ENCODE results near the gene MACO1. TPM values are rescaled to one million over a fixed set of nuclear protein-coding genes. Genes with fewer than 3 reads are reported as not detected.

MACO1 gene
- total RNA-seq, 1 experiment from 2014 or later = 16.3 TPM

DNA sequence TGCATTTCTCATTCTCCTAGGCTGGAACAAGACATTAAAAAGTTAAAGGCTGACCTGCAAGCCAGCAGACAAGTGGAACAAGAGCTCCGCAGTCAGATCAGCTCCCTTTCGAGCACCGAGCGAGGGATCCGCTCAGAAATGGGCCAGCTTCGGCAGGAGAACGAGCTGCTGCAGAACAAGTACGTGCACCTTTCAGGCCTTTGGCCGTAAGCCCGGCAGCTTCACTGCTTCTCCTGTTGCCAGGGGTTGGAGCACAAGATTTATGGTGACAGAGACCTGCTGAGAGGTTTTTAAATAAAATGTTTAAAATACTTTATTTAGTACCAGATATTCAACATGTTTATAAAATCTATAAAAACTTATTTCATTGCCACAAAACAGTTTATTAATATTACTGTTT, 53.4 kb downstream of the MACO1 start:
- H3K23me2 ChIP-seq (ENCODE audit: insufficient read length, low read depth, low read length, poor library complexity, severe bottlenecking) = no peaks in the 10 kb centered on the region
- no peak overlapping the region for H4K91ac ChIP-seq (ENCODE audit: insufficient read length, low read depth, low read length)
- H3K23ac ChIP-seq (ENCODE audit: insufficient read length, low read depth, low read length) = no peak overlapping the region
- DNase-seq = no peak
- H2AK5ac ChIP-seq (ENCODE audit: insufficient read length, low read length) = no peak overlapping the region
- H3K9ac ChIP-seq (ENCODE audit: extremely low read depth, insufficient read length, low read length) = no peak overlapping the region
- no peak overlapping the region for H2AFZ ChIP-seq (ENCODE audit: low read length)
- no peak overlapping the region for H2BK15ac ChIP-seq (ENCODE audit: low read depth, low read length)
- H3K4me1 ChIP-seq (ENCODE audit: insufficient read depth, low read length) = 0 out of 2 replicates have a peak, but pooled peaks cover 2% of the 10 kb centered on the region
- H3K14ac ChIP-seq (ENCODE audit: insufficient read depth, low read length) = peak overlapping the region; percentile 29; the same call in 1 of the 2 replicates
- H3K27me3 ChIP-seq (ENCODE audit: insufficient read depth, low read length) = no peaks in the 10 kb centered on the region
- H3K79me2 ChIP-seq (ENCODE audit: insufficient read depth, low read length) = no peaks in the 10 kb centered on the region
- Mint-ChIP-seq H3K9me3 (no peaks in the 10 kb centered on the region), H3K27me3 (ENCODE audit: low read depth) (no peaks in the 10 kb centered on the region), H3K36me3 (ENCODE audit: insufficient read depth in 1 of 3, low read depth in 3 of 3) (peaks cover 0 to 14% (median 0%) of the 10 kb centered on the region in 3 experiments; a peak in 2 of 7 replicates), H3K4me3 (no peak overlapping the region), H3K4me1 (peaks cover 18 to 30% of the 10 kb centered on the region in 2 experiments), H3K27ac (peak overlapping the region in 1 of 3 experiments; percentile 55; a peak in 2 of 7 replicates)
- no peaks in the 10 kb centered on the region for H3K9me3 ChIP-seq (ENCODE audit: control insufficient read depth, low read depth, low read length)
- no peak overlapping the region for H3T11ph ChIP-seq (ENCODE audit: low read length)
- WGBS (ENCODE audit: extremely low coverage, insufficient read length, low lambda C conversion rate) = no CpG with 5 or more reads among the region's 10 CpGs
- no peaks in the 10 kb centered on the region for H4K20me1 ChIP-seq (ENCODE audit: control insufficient read depth, insufficient read depth, insufficient read length)
- H2BK12ac ChIP-seq (ENCODE audit: insufficient read length, low read depth, low read length) = no peak overlapping the region
- no peak overlapping the region for H2BK120ac ChIP-seq (ENCODE audit: low read depth, low read length, poor library complexity, severe bottlenecking)
- H2BK20ac ChIP-seq (ENCODE audit: low read depth, low read length, poor library complexity, severe bottlenecking) = no peak overlapping the region
- no peak overlapping the region for H3K4ac ChIP-seq (ENCODE audit: low read depth, low read length)
- H4K8ac ChIP-seq (replicated peaks; ENCODE audit: insufficient read length, low read depth, low read length) = no peak overlapping the region
- H2BK5ac ChIP-seq (ENCODE audit: insufficient read length, low read length) = no peak overlapping the region
- TF ChIP-seq, protein P1, sequence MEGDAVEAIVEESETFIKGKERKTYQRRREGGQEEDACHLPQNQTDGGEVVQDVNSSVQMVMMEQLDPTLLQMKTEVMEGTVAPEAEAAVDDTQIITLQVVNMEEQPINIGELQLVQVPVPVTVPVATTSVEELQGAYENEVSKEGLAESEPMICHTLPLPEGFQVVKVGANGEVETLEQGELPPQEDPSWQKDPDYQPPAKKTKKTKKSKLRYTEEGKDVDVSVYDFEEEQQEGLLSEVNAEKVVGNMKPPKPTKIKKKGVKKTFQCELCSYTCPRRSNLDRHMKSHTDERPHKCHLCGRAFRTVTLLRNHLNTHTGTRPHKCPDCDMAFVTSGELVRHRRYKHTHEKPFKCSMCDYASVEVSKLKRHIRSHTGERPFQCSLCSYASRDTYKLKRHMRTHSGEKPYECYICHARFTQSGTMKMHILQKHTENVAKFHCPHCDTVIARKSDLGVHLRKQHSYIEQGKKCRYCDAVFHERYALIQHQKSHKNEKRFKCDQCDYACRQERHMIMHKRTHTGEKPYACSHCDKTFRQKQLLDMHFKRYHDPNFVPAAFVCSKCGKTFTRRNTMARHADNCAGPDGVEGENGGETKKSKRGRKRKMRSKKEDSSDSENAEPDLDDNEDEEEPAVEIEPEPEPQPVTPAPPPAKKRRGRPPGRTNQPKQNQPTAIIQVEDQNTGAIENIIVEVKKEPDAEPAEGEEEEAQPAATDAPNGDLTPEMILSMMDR (conservative IDR thresholded peaks at IDR 0.05) = no peak
- H3K27ac ChIP-seq (ENCODE audit: insufficient read length, low read depth, low read length) = no peak overlapping the region
- no peak overlapping the region for H3K4me2 ChIP-seq (ENCODE audit: insufficient read depth, insufficient read length, low read length)
- no peak overlapping the region for H3K56ac ChIP-seq (ENCODE audit: insufficient read length, low read depth, low read length)
- H3K18ac ChIP-seq (ENCODE audit: insufficient read length, low read depth, low read length) = no peak overlapping the region
- no peak overlapping the region for H4K5ac ChIP-seq (ENCODE audit: insufficient read length, low read depth, low read length)
- no peaks in the 10 kb centered on the region for H3K79me1 ChIP-seq (ENCODE audit: insufficient read depth, low read depth, low read length, poor library complexity, severe bottlenecking)
